ENCODE measurements around the gene UBXN10.

The UBXN10 gene, protein sequence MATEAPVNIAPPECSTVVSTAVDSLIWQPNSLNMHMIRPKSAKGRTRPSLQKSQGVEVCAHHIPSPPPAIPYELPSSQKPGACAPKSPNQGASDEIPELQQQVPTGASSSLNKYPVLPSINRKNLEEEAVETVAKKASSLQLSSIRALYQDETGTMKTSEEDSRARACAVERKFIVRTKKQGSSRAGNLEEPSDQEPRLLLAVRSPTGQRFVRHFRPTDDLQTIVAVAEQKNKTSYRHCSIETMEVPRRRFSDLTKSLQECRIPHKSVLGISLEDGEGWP

GRCh38 chr1:20185834-20186782 lies at the start of gene UBXN10, which contains the start of gene PLA2G2C:
UBXN10 (plus strand) TSS chr1:20186096; CDS start chr1:20190562, 4,466 bp downstream.
PLA2G2C (minus strand) TSS chr1:20186518; CDS start chr1:20177363, 9,155 bp downstream.
- DNase-seq = peak in 22 of 56 donors; percentile 9 to 67 (median 30)

DNA sequence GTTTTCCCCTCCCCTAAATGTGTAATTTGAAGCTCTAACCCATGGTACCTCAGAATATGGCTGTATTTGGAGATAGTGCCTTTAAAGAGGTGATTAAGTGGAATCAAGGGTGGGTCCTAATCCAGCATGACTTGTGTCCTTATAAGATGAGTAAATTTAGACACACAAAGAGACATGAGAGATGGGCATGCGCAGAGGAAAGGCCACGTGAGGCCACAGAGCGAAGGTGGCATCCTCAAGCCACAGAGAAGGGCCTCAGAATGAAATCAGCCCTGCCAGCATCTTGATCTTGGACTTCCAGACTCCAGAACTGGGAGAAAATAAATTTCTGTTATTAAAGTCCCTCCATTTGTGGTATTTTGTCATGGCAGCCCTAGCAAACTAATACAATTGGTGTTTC lies 49.6 kb upstream of the UBXN10 start:
- no peak for DNase-seq

DNA sequence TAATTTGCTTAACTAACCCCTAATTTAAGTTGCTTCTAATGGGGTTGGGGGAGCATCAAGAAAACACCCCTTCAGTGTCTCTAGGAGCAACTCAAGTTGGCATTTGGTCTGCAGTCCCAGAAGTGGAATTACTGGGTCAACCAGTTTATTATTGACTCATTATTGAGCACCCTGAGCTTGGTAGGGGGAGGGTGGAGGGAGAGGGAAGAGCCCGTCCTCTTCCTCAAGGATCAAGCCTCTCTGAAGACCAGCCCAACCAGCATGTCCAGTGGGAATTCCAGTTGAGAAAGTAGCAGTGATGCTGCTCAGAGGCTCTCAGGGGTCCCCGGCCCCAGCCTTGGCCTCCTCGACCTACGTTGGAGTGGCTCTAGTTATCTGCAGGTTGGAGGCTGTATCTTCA lies 48.8 kb upstream of the UBXN10 start:
- no peak for DNase-seq

GRCh38 chr1:20137604-20138003 lies 48.3 kb upstream of the UBXN10 start:
- no peak for DNase-seq

DNA sequence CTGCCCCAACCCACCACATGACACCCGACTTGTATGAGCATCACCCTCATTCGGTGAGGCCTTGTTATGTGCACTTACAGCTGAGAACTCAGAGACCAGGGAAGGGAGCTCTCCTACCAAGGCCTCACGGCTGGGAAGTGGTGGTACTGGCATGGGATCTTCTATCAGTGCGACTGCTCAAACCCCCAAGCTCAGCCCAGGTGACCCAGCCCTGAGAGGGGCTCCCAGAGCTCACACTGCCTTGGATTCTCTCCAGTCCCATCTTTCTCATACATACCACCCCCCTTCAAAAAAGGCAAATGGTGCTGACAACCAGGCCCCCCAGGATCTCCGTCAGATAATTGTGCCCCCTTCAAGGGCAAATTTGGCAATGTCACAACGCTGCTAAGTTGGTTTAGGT lies 47.5 kb upstream of the UBXN10 start:
- DNase-seq = no peak

- DNase-seq = no peak
These were observed 46.8 kb upstream of the UBXN10 start, which contains the start of gene PLA2G2F for GRCh38 chr1:20138961-20139550. PLA2G2F (plus strand) TSS chr1:20139323; CDS start chr1:20139428, 105 bp downstream.

GRCh38 chr1:20139776-20140612 lies 45.9 kb upstream of the UBXN10 start:
- DNase-seq = no peak

DNA sequence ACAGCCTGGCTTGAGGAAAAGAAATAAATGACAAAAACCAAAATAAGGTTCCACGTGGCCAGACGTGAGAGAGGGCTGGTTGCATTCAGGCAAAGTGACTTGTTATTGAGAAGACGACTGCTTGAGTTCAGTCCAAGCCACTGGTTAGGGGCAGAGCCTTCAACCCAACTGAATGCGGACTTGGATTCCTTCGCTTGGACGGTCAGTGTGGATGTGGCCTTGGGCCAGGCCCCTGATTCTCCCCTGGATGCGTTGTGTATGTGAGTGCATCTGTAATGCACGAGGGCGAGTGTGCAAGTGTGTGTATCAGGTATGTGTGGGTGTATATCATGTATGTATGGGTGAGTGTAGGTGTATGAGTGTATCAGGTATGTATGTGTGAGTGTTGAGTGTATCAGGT lies 44.9 kb upstream of the UBXN10 start:
- no peak for DNase-seq

DNA sequence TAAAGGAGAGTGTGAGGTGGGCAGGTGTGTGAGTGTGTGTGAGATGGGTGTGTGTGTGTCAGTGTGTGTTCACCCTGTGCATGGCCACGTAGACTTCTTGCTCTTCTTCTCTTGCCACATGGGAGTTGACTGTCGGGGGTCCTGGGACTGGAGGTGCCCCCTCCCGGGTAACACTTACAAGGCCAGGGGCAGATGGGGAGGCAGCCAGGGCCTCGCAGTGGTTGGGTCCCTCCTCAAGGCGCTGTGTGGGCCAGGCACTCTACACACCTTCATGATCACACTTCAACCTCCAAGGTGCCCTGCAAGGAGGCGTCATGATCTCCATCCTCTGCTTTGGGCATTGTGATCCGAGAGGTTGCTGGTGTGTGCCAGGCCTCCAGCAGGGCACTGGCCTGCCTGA lies 44.4 kb upstream of the UBXN10 start:
- DNase-seq = no peak

DNA sequence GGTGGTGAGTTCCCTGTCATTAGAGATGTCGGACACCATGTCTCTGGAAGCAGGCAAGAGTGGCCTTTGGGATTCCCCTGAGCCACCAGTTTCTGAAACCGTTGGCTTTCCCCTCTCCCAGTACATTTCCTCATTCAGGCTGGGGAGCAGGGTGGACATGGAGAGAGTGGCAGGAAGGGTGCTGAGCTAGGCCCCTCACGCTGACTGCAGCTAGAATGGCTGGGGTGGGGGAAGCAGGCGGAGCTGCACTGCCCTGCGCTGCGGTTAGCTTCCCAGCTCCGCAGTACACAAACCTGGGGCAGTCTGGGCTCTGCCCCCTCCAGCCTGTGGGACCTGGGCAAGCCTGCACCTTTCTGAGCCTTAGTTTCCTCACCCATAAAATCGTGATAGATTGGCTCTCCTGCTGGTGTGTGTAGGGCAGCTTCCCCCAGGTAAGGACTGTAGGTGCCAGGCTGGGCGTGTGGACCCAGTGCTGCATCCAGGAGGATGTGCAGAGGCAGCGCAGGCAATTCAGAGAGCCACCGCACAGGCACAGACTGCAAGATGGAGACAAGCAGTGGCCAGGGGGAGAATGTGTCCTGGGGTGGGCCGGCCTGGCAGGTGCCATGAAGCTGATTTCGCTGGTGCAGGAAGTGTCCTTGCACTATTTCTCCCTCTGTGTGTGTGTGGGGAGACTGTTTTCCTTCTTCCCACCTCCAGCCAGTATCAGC lies 43.7 kb upstream of the UBXN10 start:
- no peak for DNase-seq

DNA sequence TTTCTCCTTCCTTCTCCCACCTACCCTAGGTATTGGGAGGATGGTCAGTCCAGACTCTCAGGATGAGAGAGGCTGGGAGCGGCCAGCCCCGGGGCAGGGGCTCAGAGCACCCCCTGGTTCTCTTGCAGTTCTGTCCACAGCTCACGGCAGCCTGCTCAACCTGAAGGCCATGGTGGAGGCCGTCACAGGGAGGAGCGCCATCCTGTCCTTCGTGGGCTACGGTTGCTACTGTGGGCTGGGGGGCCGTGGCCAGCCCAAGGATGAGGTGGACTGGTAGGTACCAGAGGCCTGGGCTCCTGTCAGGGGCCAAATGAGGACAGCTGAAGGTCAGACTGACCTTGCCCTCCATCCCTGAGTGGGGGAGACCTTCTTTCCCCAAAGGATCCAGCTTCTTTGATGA lies 42.6 kb upstream of the UBXN10 start:
- DNase-seq = no peak

GRCh38 chr1:20143734-20144565 lies 41.9 kb upstream of the UBXN10 start:
- DNase-seq = no peak

DNA sequence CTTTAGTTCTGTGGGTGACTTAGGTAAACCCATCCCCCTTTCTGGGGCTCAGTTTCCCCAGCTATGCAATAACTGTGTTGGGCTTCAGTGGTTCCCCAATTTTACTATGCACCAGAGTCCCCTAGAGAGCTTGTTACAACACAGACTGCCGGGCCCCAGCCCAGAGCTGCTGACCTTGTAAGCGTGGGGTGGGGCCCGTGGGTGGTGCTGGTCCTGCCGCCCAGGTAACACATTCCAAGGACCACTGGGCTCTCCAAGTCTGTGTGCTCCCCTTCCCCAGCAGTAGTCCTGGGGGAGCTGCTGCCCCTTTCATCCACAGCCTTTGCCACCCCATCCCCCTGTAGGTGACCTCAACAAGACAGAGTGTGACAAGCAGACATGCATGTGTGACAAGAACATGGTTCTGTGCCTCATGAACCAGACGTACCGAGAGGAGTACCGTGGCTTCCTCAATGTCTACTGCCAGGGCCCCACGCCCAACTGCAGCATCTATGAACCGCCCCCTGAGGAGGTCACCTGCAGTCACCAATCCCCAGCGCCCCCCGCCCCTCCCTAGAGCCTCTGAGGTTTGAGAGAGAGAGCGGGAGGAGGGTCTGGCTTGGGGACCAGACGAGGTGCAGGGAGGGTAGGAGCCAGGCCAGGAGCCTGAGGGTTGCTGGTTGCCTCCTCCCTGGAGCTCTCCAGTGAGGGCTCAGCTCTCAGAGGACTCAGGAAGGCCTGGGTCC lies 37.9 kb upstream of the UBXN10 start:
- no peak for DNase-seq

- no peak for DNase-seq
These were observed 37.1 kb upstream of the UBXN10 start for GRCh38 chr1:20148571-20149500.

DNA sequence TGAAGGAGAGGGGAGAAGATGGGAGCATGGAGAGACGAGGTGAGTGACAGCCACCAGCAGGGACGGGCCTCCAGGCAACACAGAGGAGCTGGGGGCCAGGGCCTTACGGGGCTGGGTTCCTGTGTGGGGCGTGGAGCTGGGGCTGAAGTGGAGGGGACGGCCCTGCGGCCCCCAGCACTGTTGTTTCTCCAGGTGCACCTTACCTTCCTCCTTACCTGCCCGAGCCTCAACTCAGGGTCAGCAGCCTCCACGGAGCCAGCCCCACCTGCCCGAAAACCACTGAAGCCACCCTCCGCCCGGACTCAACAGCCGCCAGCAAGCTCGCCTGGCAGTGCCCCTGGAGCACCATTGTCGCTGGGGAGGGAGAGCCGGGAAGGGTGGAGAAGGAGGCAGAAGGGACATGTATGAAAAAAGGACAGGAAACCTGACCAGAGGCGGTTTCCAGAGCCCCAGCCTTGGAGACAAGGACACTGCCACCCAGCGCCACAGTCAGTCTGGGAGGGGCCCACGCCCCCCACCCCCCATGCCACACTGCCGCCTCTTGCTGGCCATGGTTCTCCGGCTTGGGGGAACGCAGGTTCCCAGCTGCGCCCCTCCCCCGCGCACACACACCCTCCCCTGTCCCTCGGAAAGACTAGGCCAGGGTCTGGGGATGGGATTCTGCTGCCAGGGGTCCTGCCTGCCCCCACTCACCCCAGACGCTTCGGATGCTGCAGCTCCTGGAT lies 36.1 kb upstream of the UBXN10 start:
- no peak for DNase-seq

DNA sequence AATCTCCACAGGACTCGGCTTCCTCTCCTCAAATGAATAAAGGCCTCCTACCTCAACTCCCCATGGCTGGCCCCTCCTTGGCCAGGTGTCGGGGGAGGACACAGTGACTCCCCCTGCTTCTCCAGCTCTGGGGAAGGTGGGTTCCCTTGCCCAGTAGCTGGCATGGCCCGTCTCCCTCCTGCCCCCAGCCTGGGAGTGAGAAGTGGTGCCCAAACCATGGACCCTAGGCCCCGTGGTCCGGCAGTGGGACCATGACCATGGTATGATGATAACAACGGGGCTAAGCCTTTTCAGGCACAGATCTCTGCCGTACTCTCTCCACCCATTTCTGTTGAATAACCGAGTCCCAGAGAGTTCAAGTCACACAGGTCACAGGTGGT lies 35.6 kb upstream of the UBXN10 start:
- no peak for DNase-seq

- DNase-seq = no peak
These were observed 34.9 kb upstream of the UBXN10 start for GRCh38 chr1:20150969-20151368.

Measured in nucleus accumbens (tissue), 56 donors.